CD4-positive, alpha-beta T cell treated with Interleukin-6 at 100 ng/mL for 8 hours (primary cell): ENCODE data around the gene NEK9.

Source experiments
- DNase-seq: peaks from one replicate; pipeline ENCODE4 v3.0.0-alpha.2; 2020; ENCODE audit warnings: mixed read lengths, low spot score

Gene NEK9

DNA sequence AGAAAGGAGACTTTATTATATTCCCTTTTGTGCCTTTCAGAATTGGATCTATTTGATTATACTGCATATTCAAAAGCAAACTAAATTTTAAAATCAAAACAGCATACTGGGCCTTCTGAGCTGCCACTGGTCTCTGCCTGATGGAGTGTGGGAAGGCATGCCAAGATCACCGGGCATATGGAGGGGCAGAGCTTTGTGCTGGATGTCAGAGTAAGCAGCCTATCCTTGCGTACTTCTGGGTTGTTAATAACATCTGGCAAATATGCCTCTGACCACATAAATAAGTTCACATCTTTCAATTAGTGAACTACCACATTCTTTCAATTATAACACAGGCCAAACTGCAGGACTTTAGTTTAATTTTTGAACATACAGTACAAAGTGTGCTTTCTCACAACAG, 93.9 kb downstream of the NEK9 start:
- no peak for DNase-seq

DNA sequence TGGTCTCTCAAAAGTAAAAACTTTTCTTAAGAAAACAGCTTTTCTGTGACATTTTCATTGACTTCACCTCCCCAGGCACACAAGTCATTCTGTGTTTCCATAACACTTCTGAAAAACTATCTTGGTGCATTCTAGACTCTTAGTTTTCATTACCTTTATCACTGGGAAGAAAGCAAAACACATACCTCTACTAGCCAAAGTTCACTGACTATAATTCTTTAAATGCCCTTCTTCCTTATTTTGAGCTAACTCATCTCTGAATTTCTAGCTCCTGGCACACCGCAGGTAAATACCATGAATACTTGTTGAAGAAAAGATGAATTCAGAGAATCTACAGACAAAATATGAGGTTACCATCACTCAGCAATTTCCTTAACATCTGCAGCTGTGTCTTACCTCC, 96.7 kb downstream of the NEK9 start:
- no peak for DNase-seq
